MCF 10A (cell line): ENCODE data around the gene MYL5. TPM values are rescaled to one million over a fixed set of nuclear protein-coding genes. Genes with fewer than 3 reads are reported as not detected.

Source experiments
- BruUV-seq: library from RNA; stranded (reverse); fragments of 400-500 nt; replicated peaks from 2 replicates; lab custom pipeline; 2021; lab: Mats Ljungman, UMichigan
- CTCF ChIA-PET: fragments of 300-600 bp; sonication (Branson Sonifier 250); formaldehyde crosslinking; extraction: SDS; loops from one replicate; lab custom pipeline; 2021; ENCODE audit warnings: antibody characterized with exemption, inconsistent platforms; lab: Yijun Ruan, JAX
- POLR2A ChIA-PET: fragments of 300-600, 350-650 bp; sonication (Branson Sonifier 250); formaldehyde crosslinking; extraction: SDS; loops from one replicate; lab custom pipeline; 2020; ENCODE audit warnings: antibody characterized with exemption, inconsistent platforms; lab: Yijun Ruan, JAX
- DNase-seq: peaks from one replicate; pipeline ENCODE4 v3.0.0-alpha.2; 2018; ENCODE audit not compliant: unreplicated experiment
- H3K27ac Mint-ChIP-seq: one replicate; pipeline ENCODE4 v1.8.0; 2022; ENCODE audit warnings: mild to moderate bottlenecking, low read depth, mixed read lengths; ENCODE audit not compliant: unreplicated experiment
- H3K27me3 Mint-ChIP-seq: one replicate; pipeline ENCODE4 v1.8.0; 2022; ENCODE audit warnings: mixed read lengths; ENCODE audit not compliant: insufficient read depth, unreplicated experiment
- H3K36me3 Mint-ChIP-seq: one replicate; pipeline ENCODE4 v1.8.0; 2022; ENCODE audit warnings: mild to moderate bottlenecking, moderate library complexity, mixed read lengths; ENCODE audit not compliant: insufficient read depth, unreplicated experiment
- H3K4me1 Mint-ChIP-seq: one replicate; pipeline ENCODE4 v1.8.0; 2022; ENCODE audit warnings: mixed read lengths; ENCODE audit not compliant: insufficient read depth, unreplicated experiment
- H3K4me3 Mint-ChIP-seq: one replicate; pipeline ENCODE4 v1.8.0; 2022; ENCODE audit warnings: mild to moderate bottlenecking, moderate library complexity, mixed read lengths; ENCODE audit not compliant: unreplicated experiment
- H3K9me3 Mint-ChIP-seq: one replicate; pipeline ENCODE4 v1.8.0; 2022; ENCODE audit warnings: mixed read lengths; ENCODE audit not compliant: unreplicated experiment
- CTCF ChIP-seq: fragments of 200-600 bp; IDR thresholded peaks from one replicate; pipeline ENCODE4 v1.8.0; 2022; ENCODE audit warnings: antibody characterized with exemption, mild to moderate bottlenecking; ENCODE audit not compliant: unreplicated experiment
- intact Hi-C: fragments of 100-400 bp; cut with micrococcal nuclease; formaldehyde crosslinking; loops from 2 replicates; pipeline ENCODE4 v1.14.1; 2022
- total RNA-seq: library from RNA; stranded (reverse); gene quantifications from 2 replicates; pipeline ENCODE4 v1.2.3, GENCODE V29; 2022

MYL5 gene
- total RNA-seq, 1 experiment from 2014 or later, result 32.9 TPM

- ChIA-PET CTCF (no interaction called here), POLR2A (interaction anchor here (0.6 kb wide), 1 partner anchor 64 kb away, joined by 3 read pairs; no protein-coding TSS in a partner anchor)
- no peaks in the 10 kb centered on the region for H3K9me3 Mint-ChIP-seq
- intact Hi-C loops, result no loop called here
- BruUV-seq, result no TSS peak
- no peak for TF ChIP-seq CTCF
- H3K4me1 Mint-ChIP-seq, result no peaks in the 10 kb centered on the region
- DNase-seq, result no peak
- no peak overlapping the region for H3K27ac Mint-ChIP-seq
- H3K27me3 Mint-ChIP-seq, result peaks cover 25% of the 10 kb centered on the region
- no peak overlapping the region for H3K4me3 Mint-ChIP-seq
- no peaks in the 10 kb centered on the region for H3K36me3 Mint-ChIP-seq
Measured at GRCh38 chr4:628821-629635, 45.3 kb upstream of the MYL5 start.

DNA sequence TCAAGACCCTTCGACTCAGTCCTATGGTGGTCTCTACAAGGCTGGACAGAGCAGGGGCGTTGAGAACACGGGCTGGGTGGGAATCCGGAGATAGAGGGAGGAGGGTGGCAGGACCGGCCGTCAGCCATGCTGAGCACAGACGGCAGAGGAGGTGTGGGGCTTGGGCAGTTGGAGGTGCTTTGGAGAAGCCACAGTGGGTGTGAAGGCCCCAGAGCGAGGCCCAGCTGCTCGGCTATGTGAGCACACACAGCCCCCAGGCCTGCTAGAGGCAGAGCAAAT lies 44.8 kb upstream of the MYL5 start:
- H3K36me3 Mint-ChIP-seq, result no peaks in the 10 kb centered on the region
- no peaks in the 10 kb centered on the region for H3K4me1 Mint-ChIP-seq
- CTCF ChIA-PET, result no interaction called here
- BruUV-seq, result no TSS peak
- no peak for TF ChIP-seq CTCF
- POLR2A ChIA-PET, result no interaction called here
- no peak overlapping the region for H3K4me3 Mint-ChIP-seq
- H3K9me3 Mint-ChIP-seq, result no peaks in the 10 kb centered on the region
- H3K27ac Mint-ChIP-seq, result no peak overlapping the region
- intact Hi-C loops, result no loop called here
- DNase-seq, result no peak
- H3K27me3 Mint-ChIP-seq, result peaks cover 25% of the 10 kb centered on the region

- no peaks in the 10 kb centered on the region for H3K9me3 Mint-ChIP-seq
- no peak overlapping the region for H3K4me3 Mint-ChIP-seq
- no peak overlapping the region for H3K27ac Mint-ChIP-seq
- TF ChIP-seq CTCF, result no peak
- no peak for DNase-seq
- no peaks in the 10 kb centered on the region for H3K36me3 Mint-ChIP-seq
- no peaks in the 10 kb centered on the region for H3K4me1 Mint-ChIP-seq
- intact Hi-C loops, result no loop called here
- H3K27me3 Mint-ChIP-seq, result peaks cover 27% of the 10 kb centered on the region
- CTCF ChIA-PET, result no interaction called here
- no TSS peak for BruUV-seq
- POLR2A ChIA-PET, result interaction anchor here (1.2 kb wide), 1 partner anchor 20 kb away, joined by 3 read pairs; no protein-coding TSS in a partner anchor
Measured at GRCh38 chr4:629915-630641, 44.3 kb upstream of the MYL5 start.

DNA sequence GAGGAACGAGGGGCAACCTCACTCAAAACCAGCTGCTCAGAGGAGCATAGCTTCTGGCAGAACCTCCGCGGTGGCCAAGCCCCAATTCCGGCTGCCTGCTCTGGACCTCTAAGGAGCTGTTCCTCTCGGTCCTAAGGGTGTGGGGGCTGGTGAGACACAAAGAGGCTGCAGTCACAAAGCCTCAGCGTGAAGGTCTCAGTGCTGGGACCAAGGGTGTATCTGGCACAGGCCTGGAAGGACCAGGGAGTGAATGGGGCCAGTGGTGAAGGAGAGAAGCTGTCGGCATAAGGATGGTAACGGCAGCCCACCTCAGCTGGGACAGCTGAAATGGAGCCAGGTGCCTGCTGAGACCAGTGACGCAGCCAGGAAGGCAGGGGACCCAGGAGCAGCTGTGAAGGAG lies 43.7 kb upstream of the MYL5 start:
- DNase-seq, result no peak
- Mint-ChIP-seq H3K4me1 (no peaks in the 10 kb centered on the region), H3K36me3 (no peaks in the 10 kb centered on the region), H3K9me3 (no peaks in the 10 kb centered on the region), H3K4me3 (no peak overlapping the region), H3K27ac (no peak overlapping the region), H3K27me3 (peaks cover 33% of the 10 kb centered on the region)
- BruUV-seq, result no TSS peak
- CTCF ChIA-PET, result no interaction called here
- intact Hi-C loops, result no loop called here
- POLR2A ChIA-PET, result interaction anchor here (1.2 kb wide), 1 partner anchor 20 kb away, joined by 3 read pairs; no protein-coding TSS in a partner anchor
- TF ChIP-seq CTCF, result no peak
